Adipocyte (in vitro differentiated cells): Measurements from ENCODE around the gene MROH7.

ENCODE experiments used
- DNase-seq: peaks from one replicate; pipeline ENCODE4 v3.0.0-alpha.2; 2015; ENCODE audit warnings: low read depth
- H3K27me3 ChIP-seq: replicated peaks from 2 replicates; pipeline ENCODE4 v1.7.0; 2013; ENCODE audit warnings: mild to moderate bottlenecking, low read length, moderate library complexity; ENCODE audit not compliant: control insufficient read depth, insufficient read depth
- H3K36me3 ChIP-seq: 2 replicates; pipeline ENCODE4 v1.7.0; 2013; ENCODE audit warnings: low read length, mild to moderate bottlenecking, moderate library complexity; ENCODE audit not compliant: control insufficient read depth, insufficient read depth, severe bottlenecking
- H3K4me1 ChIP-seq: 2 replicates; pipeline ENCODE4 v1.7.0; 2013; ENCODE audit warnings: mild to moderate bottlenecking, low read length, moderate library complexity; ENCODE audit not compliant: control insufficient read depth, insufficient read depth
- H3K4me3 ChIP-seq: 2 replicates; pipeline ENCODE4 v1.7.0; 2013; ENCODE audit warnings: mild to moderate bottlenecking, low read length, moderate library complexity
- H3K9ac ChIP-seq: 2 replicates; pipeline ENCODE4 v1.7.0; 2013; ENCODE audit warnings: mild to moderate bottlenecking, low read length, moderate library complexity
- H3K9me3 ChIP-seq: 2 replicates; pipeline ENCODE4 v1.7.0; 2013; ENCODE audit warnings: mild to moderate bottlenecking, low read length, moderate library complexity; ENCODE audit not compliant: control insufficient read depth

MROH7 gene

GRCh38 chr1:54640361-54640760 lies 1.2 kb upstream of the MROH7 start:
- Histone ChIP-seq H3K36me3 (no peaks in the 10 kb centered on the region), H3K27me3 (peaks cover 19% of the 10 kb centered on the region), H3K4me1 (no peaks in the 10 kb centered on the region), H3K9me3 (peaks cover 24% of the 10 kb centered on the region), H3K9ac (no peak overlapping the region), H3K4me3 (no peak overlapping the region)
- DNase-seq: no peak

GRCh38 chr1:54643736-54644135 lies 2.1 kb downstream of the MROH7 start:
- Histone ChIP-seq H3K4me3 (no peak overlapping the region), H3K27me3 (peaks cover 21% of the 10 kb centered on the region), H3K9me3 (peaks cover 24% of the 10 kb centered on the region), H3K36me3 (no peaks in the 10 kb centered on the region), H3K4me1 (peaks cover 13% of the 10 kb centered on the region), H3K9ac (no peak overlapping the region)
- DNase-seq: no peak

- Histone ChIP-seq H3K27me3 (peaks cover 29% of the 10 kb centered on the region), H3K4me1 (peaks cover 13% of the 10 kb centered on the region), H3K36me3 (no peaks in the 10 kb centered on the region), H3K9ac (no peak overlapping the region), H3K4me3 (no peak overlapping the region), H3K9me3 (peaks cover 24% of the 10 kb centered on the region)
- no peak for DNase-seq
Observed at GRCh38 chr1:54645806-54646676, 4.5 kb downstream of the MROH7 start.

DNA sequence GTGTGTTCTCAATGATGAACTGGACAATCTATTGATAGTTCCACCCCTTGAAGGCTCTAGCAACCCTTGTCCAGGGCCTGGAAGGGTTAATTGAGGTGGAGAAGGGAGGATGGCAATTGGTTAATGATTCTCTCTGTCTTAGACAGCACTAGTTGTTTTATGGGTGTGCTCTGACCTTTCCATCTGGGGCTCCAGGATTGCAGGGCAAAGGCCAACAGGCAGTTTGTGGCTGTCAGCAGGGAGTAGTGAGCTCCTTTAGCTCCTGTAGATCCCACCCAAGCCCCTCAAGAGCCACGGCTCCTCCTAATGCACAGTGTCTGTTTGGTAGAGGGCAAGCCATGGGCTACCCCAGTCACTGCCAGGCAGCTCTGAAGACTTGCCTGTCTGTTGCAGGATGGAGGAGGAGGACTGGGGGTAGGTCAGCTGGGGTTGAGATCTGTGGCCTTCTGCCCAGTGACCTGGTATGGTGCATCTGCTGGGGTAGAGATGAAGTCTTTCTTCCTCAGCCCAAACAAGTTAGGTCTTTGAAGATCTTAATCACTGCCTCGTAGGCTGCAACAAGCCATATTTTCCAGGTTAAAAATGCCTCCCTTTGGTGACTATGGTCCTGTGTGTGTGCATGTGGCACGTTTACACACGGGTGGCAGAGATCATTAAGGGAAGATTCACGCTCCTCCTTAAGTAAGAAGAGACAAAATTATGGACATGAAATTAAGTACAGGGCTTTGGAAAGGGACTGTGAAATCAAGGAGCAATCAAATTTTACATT lies 7.7 kb downstream of the MROH7 start:
- peaks cover 30% of the 10 kb centered on the region for H3K27me3 ChIP-seq
- DNase-seq: no peak
- H3K36me3 ChIP-seq: no peaks in the 10 kb centered on the region
- H3K9me3 ChIP-seq: no peaks in the 10 kb centered on the region
- no peak overlapping the region for H3K4me3 ChIP-seq
- no peak overlapping the region for H3K9ac ChIP-seq
- H3K4me1 ChIP-seq: peaks cover 13% of the 10 kb centered on the region

- H3K4me1 ChIP-seq: peaks cover 13% of the 10 kb centered on the region
- no peak for DNase-seq
- H3K4me3 ChIP-seq: no peak overlapping the region
- H3K36me3 ChIP-seq: no peaks in the 10 kb centered on the region
- H3K9me3 ChIP-seq: no peaks in the 10 kb centered on the region
- H3K9ac ChIP-seq: no peak overlapping the region
- H3K27me3 ChIP-seq: peaks cover 30% of the 10 kb centered on the region
Observed at GRCh38 chr1:54649921-54650320, 8.3 kb downstream of the MROH7 start.

GRCh38 chr1:54650417-54650816 lies 8.8 kb downstream of the MROH7 start:
- Histone ChIP-seq H3K27me3 (peaks cover 30% of the 10 kb centered on the region), H3K9ac (no peak overlapping the region), H3K9me3 (no peaks in the 10 kb centered on the region), H3K36me3 (no peaks in the 10 kb centered on the region), H3K4me3 (no peak overlapping the region), H3K4me1 (peaks cover 13% of the 10 kb centered on the region)
- no peak for DNase-seq

DNA sequence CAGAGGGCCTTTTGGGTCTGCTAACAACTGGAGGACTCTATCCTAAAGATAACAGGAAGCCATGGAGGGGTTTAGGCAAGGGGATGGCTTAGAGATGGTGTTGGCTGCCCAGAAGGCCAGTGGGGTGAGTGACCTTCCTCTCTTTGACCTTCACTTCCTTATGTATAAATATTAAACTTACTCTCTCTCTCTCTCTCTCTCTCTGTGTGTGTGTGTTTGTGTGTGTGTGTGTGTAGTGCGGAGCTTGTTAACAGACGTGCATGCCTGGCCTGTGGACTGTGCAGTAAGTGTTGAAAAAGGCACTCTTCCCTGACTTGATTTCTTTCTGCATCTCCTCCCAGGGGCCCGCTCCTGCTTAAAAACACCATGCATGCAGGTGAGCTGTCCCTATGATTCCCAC lies 10.0 kb downstream of the MROH7 start:
- peaks cover 1% of the 10 kb centered on the region for H3K4me1 ChIP-seq
- peaks cover 30% of the 10 kb centered on the region for H3K27me3 ChIP-seq
- no peak overlapping the region for H3K9ac ChIP-seq
- no peaks in the 10 kb centered on the region for H3K36me3 ChIP-seq
- H3K9me3 ChIP-seq: no peaks in the 10 kb centered on the region
- DNase-seq: no peak
- H3K4me3 ChIP-seq: no peak overlapping the region

DNA sequence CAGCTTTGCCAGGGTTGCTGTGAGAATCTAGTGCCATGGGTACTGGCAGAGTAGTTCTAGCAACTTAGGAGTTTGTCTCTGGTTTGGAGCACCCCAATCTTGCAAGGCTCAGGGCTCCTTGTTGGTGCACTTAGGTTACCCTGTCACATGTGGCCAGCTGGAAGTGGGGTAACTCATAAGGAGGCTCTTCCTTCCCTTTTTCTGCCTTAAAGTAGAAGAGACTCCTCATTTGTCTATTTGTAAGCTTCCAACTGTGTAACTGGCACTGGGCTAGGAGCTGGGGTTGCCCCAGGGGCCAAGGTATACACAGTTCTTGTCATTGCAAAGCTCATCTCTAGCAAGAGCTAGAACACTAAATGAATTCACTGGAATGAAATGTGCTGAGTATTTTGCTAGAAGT lies 10.6 kb downstream of the MROH7 start:
- no peaks in the 10 kb centered on the region for H3K36me3 ChIP-seq
- no peaks in the 10 kb centered on the region for H3K9me3 ChIP-seq
- no peak overlapping the region for H3K4me3 ChIP-seq
- peaks cover 30% of the 10 kb centered on the region for H3K27me3 ChIP-seq
- DNase-seq: no peak
- H3K9ac ChIP-seq: no peak overlapping the region
- no peaks in the 10 kb centered on the region for H3K4me1 ChIP-seq

- no peaks in the 10 kb centered on the region for H3K36me3 ChIP-seq
- H3K27me3 ChIP-seq: peaks cover 30% of the 10 kb centered on the region
- no peak overlapping the region for H3K9ac ChIP-seq
- no peak overlapping the region for H3K4me3 ChIP-seq
- H3K9me3 ChIP-seq: peaks cover 4% of the 10 kb centered on the region
- peak; percentile 7 for DNase-seq
- H3K4me1 ChIP-seq: no peaks in the 10 kb centered on the region
Observed at GRCh38 chr1:54653036-54653435, 11.4 kb downstream of the MROH7 start.

DNA sequence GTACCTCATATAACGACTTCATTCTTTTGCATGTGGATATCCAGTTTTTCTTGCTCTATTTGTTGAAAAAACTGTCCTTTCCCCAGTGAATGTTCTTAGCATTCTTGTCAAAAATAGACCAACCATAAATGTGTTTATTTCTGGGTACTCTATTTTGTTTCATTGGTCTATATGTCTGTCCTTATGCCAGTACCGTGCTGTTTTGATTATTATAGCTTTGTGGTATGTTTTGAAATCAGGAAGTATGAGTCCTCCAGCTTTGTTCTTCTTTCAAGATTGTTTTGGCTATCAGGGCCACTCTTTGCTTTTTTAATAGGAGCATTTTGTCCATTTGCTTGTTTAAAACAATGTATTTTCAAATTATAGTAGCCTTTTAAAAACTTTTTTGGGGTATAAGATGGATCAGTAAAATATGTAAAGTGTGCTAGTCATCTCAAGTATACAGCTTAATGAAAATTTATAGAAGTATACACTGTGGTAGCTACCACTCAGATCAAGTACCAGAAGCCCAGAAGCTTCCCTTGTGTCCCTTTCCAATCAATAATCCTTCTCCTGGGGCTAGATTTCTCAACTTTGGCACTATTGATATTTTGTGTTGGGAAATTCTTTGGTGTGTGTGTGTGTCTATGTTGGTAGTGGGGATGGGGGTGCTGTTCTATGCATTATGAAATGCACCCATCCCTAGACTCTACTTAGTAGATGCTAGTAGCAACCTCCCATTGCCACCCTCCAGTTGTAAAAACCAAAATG lies 16.8 kb downstream of the MROH7 start:
- Histone ChIP-seq H3K9ac (no peak overlapping the region), H3K4me1 (no peaks in the 10 kb centered on the region), H3K36me3 (no peaks in the 10 kb centered on the region), H3K27me3 (no peaks in the 10 kb centered on the region), H3K9me3 (peaks cover 19% of the 10 kb centered on the region), H3K4me3 (no peak overlapping the region)
- DNase-seq: no peak

DNA sequence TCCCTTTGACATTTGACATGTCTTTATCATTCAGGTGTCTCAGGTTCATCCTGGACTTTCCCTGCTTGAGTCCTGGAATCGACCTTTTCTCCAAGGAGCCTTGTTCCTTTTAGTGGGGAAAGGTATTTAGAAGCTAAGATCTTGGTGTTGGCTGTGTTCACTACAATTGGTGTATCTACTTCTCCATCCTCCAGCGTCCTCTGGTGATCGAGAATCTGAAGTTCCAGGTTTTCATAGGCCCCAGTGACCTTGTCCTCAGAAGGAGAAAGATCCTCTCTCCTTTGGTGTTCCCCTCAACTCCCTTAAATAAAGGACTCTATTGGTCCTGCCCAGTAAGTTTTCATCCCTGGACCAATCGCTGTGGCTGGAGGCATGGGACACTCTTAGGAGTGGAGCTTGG lies 22.1 kb downstream of the MROH7 start:
- Histone ChIP-seq H3K9ac (no peak overlapping the region), H3K4me3 (no peak overlapping the region), H3K27me3 (peaks cover 4% of the 10 kb centered on the region), H3K36me3 (no peaks in the 10 kb centered on the region), H3K9me3 (peaks cover 16% of the 10 kb centered on the region), H3K4me1 (no peaks in the 10 kb centered on the region)
- no peak for DNase-seq
